ENCODE measurements around the gene SMIM1. TPM values are rescaled to one million over a fixed set of nuclear protein-coding genes. Genes with fewer than 3 reads are reported as not detected.

Gene SMIM1
- total RNA-seq, 1 donor from 2014 or later, result 1.6 TPM

DNA sequence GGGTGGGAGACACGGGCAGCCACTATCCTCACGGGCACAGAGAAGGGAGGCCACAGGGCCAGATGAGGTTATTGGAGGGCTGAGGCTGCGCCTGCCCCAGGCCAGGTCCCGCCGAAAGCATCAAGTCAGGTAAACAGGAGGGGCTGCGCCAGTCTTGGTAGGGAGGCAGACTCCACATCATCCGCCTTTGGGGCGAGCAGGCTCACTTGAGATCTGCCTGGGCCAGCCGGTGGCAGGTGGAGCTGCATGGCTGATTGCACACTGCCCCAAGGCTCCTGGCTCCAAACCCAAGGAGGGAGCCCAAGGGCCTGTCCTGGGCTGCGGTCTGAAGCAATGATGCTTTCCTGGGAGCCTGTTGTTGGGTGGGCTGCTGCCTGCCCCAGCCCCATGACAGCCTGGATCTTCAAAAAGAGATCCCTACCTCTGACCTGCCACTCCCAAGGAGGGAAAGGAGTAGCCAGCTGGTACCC lies 4.6 kb downstream of the SMIM1 start:
- DNase-seq (ENCODE audit: low read depth, low spot score), result no peak

DNA sequence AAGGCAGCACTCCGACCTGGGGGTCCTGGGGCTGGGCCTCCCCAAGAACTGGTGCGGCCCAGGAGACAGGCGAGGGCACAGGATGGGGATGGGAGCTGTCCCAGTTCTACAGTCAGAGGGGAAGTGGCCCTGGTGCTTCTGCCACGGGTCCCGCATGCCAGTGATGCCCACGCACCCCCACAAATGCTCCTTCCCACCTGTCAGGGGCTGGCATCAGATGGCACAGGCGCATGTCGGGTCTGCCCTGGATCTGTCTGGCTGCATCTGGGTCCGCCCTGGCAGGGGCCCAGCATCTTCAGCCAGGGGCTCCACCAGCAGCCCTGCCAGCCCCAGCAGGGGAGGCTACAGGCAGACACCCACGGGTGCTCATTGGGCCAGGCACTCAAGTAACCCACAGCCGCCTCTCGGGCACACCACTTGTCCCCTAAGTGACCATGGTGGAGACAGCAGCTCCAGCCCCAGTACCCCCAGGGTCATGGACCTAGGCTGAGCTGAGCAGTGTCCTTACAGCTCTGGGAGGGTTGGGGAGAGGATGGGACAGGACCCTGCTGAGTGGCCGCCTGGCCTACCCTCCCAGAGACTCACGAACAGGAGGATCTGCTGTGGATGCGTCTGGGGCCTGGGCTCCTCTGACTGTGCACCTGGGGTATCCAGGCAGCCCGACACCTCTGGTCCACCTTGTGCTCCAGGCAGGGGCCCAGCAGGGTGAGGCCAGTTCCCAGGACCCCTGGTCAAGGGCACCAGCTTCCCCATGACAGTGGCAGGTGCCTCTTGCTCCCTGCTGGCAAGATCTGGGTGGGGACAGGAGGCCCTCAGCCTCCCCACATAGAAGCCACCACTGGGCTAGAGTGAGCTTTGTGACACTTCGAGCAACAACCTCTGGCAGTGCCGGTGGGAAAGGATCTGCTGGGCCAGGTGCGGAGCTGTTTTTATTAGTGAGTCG lies 5.4 kb downstream of the SMIM1 start:
- DNase-seq (ENCODE audit: low read depth, low spot score), result no peak

DNA sequence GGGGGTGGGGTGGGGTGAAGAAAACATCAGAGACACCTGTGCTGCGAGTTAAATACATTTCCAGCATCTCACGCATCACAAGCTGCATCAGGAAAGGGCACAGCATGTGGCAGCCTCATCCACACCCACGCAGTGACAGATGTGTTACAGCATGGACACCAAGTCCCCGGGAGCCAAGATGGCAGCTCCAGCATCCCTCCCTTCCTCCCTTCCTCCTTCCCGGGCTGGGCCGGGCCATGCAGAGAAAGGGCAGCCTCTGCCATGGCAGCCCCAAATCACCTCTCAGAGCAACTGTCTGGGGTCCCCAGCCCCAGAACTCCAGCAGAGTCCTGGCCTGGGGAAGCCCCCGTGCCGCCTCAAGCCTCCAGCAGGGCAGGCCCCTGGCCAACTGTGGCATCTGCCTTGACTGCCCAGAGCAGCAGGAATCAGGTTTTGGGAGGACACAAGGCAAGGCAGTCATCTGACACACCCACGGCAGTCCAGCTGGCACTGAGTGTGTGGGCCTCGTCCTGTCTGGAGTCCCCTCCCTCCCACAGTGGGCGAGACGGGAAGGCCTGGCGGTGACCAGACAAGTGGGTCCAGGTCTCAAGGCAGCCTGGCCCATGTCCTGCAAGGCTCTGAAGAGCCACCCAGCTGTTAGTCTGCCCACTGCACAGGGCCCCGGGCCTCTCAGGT lies 6.2 kb downstream of the SMIM1 start:
- DNase-seq (ENCODE audit: low read depth, low spot score), result no peak

DNA sequence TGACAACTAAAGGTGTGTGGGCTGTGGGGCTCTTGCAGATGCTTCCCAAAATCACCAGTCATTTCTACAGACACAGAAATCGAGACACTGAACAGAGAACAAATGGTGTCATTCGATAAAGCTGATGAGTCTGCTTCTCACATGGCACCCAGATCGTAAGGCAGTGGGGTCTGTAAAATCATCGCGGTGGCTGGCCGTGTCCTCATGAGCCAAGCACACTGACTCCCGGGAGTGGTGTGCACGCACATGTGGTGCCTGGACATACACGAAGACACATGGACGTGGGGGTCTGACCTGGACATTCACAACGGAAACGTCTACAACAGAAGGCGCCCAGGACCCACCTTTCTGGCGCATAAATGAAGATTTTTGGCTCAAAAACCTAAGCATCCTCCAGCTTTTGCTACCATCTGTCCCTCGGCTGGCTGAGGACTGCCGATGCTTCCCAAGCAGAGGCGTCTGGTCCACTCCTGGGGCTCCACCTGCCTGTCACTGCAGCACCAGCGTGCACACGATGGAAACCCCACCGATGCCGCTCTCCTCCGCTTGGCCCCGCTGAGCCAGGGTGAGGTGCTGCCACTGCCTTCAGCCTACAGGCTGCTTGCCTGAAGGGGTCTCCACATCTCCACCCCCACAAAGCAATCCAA lies 6.8 kb downstream of the SMIM1 start:
- DNase-seq (ENCODE audit: low read depth, low spot score), result no peak

DNA sequence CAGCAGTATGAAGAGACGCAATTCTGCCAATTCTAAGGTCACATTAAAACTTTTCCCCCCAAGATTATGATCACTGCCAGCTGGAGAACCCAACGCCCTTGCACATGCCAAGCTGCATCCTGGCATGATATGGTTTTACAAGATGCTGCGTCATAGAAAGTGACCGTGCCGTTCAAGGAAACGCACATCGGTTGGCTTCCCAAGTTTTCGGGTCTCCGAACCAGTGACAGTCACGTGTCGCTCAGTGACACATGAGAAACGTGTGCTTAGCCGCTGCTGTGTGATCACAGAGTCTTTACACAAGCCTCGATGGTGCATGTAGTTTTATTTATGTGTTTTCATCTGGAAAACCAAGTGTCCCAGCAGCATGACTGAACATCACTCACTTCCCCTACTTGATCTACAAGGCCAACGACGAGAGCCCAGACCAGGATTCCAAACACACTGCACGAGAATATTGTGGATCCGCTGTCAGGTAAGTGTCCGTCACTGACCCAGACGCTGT lies 7.4 kb downstream of the SMIM1 start:
- no peak for DNase-seq (ENCODE audit: low read depth, low spot score)

DNA sequence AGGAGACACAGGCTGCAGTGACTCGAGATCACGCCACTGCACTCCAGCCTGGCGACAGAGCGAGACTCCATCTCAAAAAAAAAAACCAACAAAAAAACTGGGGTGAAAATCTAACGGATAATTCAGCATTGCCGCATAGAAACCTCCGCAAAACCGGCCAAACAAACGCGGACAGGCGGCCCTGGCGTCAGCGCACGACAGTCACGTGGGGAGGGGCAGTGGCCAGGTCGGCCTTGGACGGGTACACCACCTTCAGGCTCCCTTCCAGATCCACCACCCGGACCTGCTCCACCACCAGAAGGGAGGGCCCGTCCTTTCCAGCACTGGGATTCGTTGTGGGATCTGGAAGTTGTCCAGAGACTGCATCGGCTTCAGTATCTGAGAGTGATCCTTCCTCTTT lies 8.4 kb downstream of the SMIM1 start:
- no peak for DNase-seq (ENCODE audit: low read depth, low spot score)

DNA sequence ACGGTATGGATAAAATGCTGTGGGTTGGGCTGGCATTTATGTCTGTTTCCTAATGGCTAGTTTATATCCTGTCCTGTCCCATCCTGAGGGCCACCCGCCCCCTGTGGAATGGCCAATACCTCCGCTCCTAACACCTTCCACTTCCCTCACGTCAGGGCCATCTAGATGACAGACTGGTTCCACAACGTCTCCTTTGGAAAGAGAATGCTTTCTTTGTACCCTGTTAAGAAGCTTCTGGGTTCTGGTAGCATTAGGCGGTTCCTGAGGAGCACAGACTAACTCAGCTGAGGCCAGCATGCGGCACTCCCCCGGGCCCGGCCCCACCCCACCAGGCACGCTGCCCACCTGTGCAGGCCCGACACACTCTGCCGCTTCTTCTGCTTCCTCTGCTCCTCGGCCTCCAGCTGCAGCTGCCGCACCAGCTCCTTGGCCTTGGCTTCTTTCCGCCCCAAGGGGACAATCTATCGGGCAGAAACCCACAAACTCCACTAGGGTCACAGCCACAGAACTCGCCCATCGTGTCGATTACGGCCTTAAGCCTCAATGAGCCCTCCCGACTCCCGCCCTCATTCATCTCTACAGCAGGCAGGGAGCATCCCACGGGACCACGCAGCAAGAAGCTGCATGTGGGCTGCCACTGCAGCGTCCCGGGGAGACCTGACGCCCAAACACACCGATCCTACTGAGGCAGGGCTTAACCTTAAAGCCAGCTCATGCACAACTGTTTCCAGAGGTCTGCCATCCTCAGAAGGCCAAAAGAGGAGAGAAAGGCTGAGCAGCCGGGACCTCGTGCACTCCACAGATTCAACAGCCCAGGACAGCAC lies 11.3 kb downstream of the SMIM1 start:
- DNase-seq (ENCODE audit: low read depth, low spot score), result no peak

DNA sequence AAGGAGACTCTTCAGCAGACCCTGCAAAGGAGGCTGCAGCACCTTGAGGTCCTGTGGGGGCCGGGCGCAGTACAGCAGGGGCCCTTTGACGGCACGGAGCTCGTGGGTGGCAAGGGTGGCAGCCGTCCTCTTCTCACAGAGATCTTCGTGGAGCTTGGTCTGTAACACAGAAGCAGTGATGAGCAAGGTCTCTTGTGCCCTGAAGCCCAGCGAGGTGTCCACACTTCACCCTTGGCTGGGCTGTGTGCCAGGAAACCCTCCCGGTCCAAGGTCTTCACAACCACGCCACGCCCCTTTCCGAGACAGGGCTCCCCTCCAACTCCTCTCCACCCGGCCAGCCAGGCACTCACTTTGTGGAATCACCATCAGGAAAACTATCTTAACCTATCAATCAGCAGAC lies 12.5 kb downstream of the SMIM1 start:
- DNase-seq (ENCODE audit: low read depth, low spot score), result no peak

DNA sequence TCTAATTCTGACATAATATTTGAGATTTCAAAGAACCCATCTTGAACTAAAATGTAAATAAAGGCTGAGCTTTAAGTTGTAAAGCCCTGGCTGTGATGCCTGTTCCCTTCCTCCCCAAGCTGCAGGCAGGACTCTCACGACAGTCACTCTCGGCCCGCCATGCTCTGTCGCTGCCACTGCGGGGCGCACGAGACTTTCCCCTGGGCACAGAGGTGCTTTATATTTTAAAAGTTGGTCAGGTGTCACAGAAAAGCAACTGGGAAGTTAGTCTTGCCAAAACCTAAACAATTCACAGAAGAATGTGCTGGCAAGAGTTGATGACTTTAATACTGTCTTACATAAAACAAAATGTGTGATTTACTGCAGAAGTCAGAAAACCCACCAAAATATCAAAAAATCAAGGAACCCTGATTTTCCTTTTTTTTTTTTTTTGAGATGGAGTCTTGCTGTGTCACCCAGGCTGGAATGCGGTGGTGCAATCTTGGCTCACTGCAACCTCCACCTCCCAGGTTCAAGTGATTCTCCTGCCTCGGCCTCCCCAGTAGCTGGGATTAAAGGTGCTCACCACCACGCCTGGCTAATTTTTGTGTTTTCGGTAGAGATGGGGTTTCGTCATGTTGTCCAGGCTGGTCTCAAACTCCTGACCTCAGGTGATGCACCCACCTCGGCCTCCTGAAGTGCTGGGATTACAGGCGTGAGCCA lies 13.1 kb downstream of the SMIM1 start:
- no peak for DNase-seq (ENCODE audit: low read depth, low spot score)

DNA sequence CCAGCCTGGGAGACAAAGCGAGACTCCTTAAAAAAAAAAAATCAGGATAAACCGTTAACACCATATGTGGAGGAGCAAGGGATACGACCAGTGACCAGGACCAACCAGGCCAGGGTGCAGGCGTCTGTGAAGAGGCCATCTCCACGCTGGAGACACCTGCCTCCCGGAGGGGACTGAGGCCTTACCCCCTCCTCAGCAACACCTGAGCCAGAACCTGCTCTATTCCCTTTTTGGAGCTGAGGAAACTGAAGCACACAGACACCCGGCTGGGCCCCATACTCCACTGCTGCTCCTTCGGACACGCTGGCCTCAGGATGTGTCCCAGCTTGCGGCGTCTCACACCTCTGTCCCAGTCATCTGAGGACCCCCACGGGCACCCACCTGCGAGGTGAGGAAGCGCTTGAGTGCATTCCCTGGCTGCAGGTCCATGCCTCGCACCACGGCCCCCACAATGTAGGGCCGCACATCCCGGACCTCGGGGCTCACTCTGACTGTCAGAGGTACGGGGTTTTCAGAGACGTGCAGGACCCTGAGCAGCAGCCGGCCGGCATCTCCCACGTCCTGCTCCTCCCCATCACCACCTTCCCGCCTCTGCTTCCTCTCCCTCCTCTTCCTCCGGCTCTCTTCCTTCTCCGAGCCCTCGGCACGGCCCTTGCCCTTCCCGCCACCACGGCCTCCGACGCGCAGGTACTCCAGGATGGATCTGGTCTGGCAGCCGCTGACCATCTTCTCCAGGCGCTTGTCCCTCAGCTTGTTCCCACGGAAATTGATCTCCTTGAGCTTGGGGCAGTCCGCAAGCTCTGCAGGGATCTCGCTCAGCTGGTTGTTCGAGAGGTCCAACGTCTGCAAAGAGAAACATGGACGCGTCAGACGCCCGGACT lies 14.2 kb downstream of the SMIM1 start:
- DNase-seq (ENCODE audit: low read depth, low spot score), result no peak

DNA sequence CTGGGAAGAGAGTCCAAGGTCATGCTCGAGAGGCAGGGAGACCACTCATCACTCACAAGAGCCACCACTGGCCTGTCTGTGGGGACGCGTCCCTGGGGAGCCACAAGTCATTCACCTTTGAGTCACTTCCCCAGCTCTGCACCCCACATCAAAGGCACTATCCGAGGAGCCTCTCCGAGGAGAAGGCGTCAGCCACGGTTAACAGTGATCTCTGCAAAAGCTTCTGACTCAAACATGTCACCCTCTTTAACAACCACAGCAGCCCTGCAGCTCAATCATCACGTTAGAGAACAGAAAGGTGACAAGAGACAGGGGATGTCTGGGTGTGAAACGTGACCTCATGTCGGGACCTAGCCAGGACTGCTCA lies 14.8 kb downstream of the SMIM1 start:
- no peak for DNase-seq (ENCODE audit: low read depth, low spot score)

DNA sequence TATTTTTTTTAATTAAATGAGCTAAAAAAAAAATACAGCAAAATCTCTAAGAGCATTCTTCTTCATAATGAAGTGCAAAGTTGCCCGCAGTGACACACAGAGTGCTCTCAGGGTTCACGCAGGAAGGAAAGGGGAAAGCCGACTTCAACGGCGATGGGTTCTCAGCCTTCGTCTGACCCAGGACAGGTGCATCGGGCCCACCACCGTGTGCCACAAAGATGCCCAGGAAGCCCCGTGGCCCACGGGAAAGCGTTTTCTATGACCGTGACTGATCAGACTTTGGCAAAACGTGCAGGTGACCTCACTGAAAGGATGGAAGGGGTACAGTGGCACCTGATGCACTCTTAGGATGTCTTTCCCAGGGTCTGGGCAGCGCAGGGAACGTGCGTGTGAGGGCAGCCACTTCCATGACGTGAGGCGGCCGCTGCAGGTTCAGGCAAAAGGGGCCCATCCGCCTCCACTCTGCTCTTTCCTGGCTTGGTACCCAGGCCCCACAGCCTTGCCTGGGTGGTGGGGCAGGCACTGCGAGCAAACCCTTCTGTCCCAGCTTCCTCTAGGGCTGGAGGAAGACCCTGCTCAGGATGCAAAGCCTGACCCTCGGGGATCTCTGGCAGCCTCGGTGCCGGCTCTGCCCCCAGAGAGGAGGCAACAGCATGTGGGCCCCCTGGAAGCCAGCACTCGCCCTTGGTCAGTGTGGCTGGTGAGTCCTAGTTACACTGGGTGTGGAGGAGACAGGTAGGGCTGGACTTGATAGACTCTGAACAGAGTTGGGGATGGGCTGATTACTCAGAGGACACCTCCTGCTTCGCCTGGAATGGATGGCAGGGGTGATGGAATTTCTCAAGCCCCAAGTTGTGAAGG lies 15.4 kb downstream of the SMIM1 start:
- DNase-seq (ENCODE audit: low read depth, low spot score), result no peak

DNA sequence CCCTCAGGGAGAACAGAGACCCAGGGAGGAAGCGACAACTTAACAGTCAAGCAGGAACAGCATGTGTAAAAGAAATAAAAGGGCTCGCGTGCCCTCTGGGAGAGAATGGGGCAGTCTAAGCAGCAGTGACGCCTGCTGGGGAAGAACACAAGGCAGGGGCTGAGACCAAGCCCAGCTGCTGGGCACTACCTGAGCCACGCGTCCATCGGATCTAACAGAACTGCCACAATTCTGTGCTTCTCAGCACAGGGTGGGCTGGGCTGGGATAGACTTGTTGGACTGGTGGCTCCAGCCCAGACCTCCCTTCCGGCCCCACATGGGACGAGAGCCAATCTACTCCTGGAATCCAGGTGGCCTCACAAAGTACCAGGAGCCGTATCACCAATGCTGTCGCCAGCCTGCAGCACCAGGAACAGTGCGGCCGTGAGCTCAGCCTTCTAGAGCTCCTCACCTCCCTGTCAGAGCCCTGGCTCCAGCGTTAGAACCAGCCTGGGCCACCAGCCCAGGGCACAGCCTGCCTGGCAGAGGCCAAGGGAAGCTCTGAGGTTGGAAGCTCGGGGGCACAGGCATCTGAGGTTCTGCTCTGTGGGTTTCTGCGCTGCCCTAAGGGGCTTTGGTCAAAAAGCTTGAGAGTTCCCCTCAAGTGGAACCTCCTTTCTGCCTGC lies 16.3 kb downstream of the SMIM1 start:
- no peak for DNase-seq (ENCODE audit: low read depth, low spot score)

DNA sequence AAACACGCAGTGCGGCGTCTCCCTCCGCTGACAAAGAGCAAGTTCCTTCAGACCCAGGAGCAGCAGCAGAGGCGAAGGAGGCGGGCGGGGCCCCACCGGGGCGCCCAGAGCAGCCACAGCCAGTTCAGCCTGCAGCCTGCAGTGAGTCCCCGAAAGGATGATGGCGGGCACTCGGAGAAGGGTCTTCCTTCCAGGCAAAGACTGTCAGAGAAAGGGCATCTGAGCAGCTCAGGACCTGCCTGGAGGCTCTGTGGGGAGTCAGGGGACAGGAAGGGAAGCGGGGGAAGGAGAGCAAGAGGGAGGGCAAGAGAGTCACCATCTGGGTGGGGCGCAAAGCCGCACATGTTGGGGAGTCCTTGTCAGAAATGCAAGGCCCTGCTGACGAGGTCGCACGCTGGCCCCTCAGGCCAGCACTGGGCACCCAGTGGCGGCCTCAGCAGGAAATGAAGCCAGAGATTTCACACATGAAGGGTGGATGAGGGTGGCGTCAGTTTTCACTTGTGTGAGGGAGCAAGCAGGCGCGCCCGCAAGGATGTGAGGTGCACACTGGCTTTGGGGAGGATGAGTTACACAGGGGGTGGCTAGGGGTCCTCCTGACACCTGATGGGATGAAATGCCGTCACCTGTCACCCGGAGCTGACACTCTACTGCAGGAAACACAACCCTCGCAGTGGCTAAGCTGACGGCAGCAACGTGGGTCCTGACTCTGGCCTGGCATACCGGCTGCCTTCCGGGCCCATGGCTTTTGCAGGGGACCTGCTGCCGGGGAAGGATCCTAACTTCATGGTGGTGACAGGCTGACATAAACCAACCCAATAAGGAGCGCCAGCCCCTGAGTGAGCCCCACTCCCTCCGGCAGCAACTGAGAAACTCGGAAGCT lies 17.1 kb downstream of the SMIM1 start:
- DNase-seq (ENCODE audit: low read depth, low spot score), result no peak

DNA sequence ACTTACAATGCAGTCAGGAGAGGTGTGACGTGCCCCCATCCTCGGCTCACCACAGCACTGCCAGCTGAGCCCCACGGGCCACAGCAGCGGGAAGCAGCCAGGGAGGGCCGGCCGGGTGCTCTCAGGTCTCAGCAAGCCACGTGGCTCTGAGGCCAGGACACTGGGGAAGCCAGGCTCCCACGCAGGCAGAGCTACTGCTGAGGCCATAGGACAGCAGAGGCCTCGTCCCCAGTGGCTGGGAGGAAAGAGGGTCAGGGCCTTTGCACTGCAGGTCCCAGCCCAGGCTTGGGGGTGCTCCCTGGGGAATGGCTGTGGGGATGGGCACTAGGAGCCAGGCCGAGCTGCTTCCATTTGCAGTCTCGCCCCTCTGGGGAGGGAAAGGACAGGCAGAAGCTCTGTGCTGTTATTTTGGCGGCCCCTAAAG lies 18.0 kb downstream of the SMIM1 start:
- DNase-seq (ENCODE audit: low read depth, low spot score), result no peak

DNA sequence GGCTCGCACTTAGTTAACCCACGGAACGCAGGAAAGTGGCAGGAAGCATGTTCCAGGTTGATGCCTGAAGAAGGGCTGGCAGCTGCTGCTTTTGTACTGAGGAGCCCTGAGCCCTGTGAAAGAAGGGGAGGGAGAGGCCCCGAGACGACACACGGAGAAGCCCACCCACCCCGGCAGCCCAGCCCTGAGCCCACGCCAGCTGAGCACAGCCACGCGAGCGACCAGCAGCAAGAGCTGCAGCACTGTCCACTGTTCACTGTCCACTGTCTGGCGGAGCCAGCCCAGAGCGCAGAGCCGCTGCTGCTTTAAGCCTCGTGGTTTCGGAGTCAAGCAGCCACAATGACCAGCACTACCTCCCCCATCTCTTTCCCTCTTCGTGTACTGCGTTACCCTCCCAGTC lies 18.4 kb downstream of the SMIM1 start:
- no peak for DNase-seq (ENCODE audit: low read depth, low spot score)

Measured in pulmonary artery endothelial cell (primary cell).